T-helper 2 cell (primary cell): ENCODE results near the gene ALS2CL.

Experiments used
- DNase-seq, 5 experiments: peaks; one replicate each; pipeline versions ENCODE4 v3.0.0 to v3.0.0-alpha.2; 2012 to 2022

The ALS2CL gene

DNA sequence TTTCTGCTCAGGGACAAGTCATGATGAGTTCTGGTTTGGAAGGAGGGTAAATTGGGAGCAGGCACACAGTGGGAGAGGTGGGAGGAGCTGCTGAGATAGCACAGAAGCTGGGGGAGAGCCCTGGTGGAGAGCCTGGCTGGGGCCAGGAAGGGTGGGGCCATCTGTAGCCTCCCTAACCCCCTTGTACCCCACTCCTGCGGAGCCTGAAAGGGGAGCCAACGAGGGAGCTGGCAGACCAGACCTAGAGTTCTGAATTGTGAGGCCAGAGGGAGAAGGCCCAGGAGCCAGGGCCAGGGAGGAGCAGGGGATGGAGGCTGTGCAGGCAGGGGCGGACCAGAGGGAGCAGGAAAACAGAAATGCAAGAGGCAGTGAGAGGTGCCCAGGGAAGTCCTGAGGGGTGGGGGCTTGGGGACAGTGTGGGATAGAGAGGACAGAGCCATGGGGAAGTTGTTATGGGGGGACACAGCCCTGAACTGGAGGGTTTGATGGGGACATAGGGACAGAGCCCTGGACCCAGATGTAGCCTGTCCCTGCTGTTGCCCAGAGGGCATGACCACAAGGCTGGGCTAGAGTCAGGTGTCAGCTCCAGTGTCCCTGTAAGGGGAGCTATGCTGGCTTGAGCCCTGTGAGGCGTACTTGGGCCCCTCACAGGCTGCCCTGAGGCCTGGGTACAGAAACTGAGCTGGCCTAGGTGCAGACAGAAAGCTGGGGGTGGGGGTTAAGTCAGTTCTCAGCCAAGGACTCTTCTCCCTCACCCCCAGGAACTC, 8.9 kb upstream of the ALS2CL start:
- no peak for DNase-seq

DNA sequence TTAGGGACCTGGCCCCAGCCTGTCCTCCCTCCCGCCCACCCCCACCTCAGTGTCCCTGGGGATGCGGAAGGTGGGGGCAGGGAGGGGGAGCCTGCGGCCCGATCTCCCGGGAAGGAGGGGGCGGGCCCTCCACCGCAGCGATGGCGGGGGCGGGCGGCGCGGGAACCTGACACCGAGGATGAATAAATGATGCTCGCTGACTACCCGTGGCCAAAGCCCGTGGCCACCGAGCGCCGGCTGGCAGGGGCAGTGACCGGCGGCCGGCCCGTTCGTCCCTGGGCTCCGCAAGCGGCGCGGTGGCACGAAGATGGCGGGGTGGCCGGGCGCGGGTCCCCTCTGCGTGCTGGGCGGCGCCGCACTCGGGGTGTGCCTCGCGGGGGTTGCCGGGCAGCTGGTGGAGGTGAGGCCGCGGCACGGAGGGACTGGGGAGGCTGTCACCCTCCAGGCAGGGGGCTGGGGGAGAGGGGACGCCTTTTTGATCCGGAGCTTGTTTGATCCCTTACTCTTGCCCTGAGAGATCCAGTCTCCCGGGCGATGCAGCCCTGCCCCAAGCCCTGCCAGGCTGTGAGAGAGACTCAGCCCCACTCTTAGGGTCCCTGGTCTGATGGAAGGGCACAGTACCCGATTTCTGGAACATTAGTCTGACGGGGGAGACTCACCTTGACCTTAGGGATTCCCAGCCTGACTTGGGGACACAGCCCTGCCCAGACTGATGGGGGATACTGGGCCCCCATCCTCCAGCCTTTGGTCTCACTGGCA, 7.9 kb upstream of the ALS2CL start, which contains the start of gene TMIE:
Gene TMIE (plus strand): TSS at position 212 of the 759 bp plus-strand sequence. CDS start 96 bp downstream, at position 308.
- no peak for DNase-seq

DNA sequence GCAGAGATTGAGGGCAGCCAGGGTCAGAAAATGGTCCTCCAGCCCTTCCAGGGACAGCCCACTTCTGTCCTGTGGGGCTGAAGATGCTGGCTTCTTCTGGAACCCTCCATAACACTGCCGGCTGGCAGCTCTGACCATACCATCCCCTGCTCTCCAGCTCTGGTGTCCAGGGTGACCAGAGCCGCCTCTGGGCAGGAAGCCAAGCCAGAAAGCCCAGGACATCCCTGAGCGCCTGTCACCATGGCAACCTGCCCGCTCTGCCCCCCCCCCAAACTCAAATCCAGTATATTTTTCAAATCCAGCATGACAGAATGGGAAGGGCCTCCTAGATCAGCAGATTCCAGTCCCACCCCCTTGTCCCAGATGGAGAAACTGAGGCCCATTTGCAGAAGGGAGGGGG, 7.3 kb upstream of the ALS2CL start:
- no peak for DNase-seq

DNA sequence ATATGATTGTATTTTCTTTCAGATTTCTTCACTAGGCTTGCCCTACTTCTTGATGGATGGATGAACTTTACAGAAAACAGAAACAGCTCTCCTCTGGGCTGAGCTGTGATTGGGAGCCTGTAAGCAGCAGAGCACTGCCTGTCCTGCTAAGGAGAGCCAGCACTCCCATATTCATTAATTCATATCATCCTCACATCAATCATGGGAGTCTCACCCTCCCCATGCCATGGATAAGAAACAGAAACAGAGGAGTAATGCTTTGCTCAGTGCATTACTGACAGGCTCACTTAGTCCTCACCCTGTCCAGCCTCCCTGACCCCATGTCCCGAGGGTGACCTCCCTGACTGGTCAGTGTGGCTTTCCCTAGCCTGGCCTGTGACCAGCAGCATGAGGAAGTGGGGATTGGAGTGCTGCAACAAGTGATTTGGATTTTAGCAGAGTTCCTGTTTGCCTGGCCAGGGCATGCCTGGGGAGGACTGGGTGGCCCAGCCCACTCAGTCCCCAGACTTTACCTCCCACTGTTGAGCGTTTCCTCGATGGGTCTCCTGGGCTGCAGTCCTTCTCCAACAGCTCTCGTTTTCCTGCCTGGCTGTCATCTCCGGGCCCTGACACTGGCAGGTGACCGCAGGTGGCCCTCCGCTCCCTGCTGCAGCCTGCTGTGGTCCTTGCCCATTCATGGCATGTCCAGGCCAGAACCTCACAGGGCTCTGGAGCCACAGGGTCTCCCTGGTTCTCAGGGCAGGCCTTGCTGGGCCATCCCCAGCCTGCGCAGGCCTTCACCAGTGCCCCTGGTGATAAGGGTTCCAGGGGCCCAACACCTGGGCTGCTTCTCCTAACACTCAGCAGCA, 6.4 kb upstream of the ALS2CL start:
- no peak for DNase-seq

DNA sequence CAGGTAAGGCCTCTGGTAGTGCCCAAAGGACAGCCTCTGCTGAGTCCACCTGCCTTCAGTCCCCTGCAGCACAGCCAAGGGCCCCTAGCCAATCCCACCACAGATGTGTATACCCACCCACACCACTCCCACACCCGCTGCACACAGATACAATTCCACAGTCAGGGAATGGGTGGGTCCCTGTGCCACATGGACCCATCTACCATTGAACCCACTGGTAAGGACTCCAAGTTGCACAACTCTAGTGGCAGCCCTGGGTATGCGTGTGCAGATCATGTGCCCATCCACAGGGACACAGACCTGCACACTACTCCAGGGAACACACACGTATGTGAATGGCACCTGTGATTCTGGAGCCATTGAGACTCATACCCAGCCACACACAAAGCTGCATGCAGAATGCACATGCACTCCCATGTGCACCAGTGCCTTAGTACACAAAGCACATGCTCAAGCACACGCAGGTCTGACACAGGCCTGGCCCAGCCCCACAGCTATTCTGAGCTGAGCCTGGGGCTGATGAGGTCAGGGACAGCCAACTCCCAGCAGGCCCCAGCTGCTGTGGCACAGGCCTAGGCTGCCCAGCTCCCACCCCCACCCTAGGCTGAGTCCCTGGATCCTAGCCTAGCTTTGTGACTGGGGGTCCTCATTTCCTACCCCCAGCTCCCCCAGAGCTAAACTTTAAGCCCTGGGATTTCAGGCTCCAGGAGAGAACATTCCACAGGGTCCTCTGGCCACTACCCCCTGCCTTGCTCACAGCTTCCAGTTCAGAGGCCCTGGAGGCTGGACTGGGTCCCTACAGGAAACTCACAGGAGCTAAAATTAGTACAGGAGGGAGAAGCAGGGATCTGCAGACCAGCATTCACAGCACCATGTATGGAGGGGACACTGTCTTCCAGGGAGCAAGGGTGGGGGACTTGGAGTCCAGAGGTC, 2.7 kb upstream of the ALS2CL start:
- peak in 1 of 5 experiments; percentile 19 for DNase-seq

DNA sequence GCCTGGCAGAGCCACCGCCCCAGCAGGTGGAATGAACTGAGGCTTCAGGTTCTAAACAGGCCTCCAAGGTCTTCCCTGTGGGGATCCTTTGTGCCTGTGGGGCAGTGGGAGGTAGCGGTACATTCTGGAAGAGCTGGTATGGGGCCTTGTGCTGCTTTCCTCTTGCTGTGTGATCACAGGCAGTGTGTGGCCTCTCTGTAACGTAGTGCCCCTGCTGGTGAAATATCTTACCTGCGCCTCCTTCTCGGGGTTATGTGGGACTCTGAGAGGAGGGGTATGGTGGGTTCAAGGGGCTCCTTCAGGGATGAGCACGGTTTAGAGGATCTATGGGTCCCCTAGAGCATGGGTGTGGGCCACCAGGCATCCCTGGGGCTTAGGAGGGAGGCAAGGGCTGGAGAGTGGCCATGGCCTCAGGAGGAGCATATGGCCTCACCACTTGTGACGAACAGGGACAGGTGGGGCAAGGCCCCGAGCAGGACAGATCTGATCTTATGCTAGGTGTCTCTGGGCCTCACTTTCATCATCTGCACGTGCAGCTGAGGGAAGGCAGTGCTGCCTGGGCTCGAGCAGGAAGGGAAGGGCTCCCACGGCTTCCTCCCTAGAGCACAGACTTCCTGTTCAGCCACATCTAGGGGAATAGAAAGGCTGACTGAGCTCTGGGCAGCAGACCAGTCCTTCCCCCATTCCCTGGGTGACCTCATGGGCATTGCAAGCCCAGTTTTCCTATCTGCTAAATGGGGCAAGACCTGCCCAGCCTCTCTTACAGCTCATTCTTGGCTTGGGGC, 1.9 kb upstream of the ALS2CL start:
- DNase-seq = peak in 2 of 5 experiments; percentile 15 to 54

DNA sequence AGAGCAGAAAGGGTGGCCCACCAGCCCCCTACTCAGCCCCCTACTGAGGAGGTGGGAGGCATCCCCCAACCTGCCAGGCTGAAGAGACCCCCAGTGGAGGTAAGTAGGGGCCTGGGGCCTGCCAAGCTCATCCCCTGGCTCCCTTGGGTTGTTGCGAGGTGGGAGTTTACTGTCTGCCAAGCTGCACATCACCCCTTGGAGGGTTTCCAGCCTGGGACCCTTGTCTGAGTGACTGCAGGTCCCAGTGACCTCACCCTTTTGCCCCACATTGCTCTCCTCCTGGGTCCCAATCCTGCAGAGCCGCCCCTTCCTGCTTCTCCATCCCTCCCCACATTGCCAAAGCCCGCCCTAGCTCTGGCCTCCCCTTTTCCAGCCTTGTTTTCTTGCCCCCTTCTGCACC, 1.0 kb upstream of the ALS2CL start:
- no peak for DNase-seq

DNA sequence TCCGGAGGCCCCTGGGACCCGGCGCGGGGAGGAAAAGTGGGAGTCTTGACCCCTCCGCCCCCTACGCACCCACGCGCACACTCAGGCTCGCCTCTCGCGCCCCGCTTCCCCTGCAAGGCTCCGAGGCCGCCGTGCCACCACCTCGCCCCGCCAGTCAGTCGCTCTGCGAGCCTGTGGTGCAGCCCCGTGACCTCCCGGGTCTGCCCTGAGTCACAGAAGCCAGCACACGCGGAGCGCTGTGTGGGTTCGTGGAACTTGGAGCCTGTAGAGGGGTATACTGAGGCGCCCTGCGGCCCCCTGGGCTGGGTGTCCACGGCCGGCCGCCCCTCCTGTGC, 380 bp upstream of the ALS2CL start:
- peak in 4 of 5 experiments; percentile 18 to 44 (median 26) for DNase-seq

DNA sequence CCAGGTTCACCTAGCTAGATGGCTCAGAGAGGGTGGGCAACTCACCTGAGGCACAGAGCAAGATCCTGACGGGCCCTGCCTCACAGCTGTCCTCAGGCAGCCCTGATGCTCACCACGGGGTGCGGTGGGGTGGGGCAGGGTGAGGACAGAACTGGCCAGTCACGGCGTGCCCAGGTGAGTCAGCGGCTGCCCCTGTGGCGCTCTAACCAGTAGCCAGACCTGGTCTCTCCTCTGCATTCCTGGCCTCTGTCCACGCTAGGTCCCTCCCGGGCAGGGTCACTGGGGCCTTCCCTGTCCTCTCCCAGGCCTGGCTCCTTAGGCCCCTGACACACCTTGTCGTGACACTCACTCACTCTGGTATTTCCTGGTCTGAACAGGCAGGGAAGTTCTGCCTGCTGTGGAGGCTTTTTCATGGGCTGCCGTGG, 901 bp downstream of the ALS2CL start:
- DNase-seq = no peak

DNA sequence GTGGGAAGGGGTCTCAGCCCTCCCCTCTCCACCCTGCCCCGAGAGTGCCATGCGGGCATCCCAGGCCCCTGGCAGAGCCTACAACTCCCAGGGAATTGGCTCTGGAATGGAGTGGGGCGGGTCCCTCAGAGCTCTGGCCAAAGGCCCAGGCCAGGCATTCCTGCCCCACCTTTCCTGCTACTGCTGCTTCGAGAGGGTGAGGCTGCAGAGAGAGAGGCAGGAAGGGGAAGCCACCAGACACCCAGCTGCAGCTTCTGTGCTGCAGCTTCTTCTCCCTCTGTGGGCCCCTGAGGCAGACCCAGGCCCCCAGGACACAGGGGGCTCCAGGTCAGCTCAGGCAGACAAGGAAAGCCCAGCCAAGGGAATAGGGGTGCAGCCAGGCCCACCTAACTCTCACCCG, 2.7 kb downstream of the ALS2CL start:
- DNase-seq = no peak

DNA sequence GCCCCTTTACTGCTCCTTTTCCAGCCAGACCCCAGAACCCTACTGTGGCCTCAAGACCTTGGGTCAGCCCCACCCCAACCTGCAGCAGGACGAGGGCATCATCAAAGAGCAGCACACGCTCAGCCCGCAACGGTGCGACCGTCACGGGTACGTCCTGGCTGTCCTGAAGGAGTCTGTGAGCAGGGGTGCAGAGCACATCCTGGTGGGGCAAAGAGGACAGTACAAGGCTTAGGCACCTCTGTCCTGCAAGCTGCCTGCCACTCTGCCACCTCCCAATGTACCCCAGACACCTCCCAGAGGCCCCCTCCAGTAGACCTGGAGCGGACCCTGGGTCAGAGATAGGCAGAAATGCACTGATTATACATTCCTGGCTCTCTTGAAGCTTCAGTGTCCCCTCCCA, 8.0 kb downstream of the ALS2CL start:
- DNase-seq = no peak

DNA sequence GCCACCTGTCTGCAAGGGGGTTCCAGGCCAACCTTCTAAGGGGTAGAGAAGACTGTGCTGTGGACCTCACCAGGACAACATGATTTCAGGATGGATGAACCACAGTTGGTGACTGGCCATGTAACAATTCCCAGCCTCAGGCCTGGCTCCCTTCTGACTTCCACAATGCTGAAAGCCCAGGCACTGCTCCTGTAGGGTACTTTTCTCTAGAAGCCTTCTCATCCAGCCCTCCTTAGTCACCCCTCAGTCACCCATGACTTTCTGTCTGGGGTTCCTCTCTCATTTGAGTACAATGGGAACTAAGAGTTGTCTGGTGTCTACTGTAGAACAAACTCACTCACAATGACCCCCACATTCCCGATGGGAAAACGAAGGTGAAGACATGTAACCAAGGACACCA, 8.6 kb downstream of the ALS2CL start:
- no peak for DNase-seq

DNA sequence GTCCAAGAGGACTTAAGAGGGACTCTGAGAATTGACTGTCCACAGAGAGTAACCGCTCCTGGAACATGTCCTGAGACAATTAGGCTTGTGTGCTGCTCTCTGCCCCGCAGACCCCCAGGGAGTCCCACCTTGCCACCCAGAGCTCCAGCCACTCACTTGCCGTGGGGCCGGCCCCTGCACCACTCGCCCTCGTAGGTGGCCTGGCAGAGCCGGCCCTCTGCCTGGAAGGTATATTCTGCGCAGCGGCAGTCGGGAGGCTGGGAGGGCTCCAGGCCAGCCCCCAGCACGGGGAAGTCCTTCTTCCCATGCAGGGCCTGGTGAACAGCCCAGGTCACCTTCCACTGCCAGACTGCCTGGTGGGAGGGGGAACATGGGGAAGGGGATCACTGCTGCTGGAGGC, 10.5 kb downstream of the ALS2CL start:
- DNase-seq = no peak

DNA sequence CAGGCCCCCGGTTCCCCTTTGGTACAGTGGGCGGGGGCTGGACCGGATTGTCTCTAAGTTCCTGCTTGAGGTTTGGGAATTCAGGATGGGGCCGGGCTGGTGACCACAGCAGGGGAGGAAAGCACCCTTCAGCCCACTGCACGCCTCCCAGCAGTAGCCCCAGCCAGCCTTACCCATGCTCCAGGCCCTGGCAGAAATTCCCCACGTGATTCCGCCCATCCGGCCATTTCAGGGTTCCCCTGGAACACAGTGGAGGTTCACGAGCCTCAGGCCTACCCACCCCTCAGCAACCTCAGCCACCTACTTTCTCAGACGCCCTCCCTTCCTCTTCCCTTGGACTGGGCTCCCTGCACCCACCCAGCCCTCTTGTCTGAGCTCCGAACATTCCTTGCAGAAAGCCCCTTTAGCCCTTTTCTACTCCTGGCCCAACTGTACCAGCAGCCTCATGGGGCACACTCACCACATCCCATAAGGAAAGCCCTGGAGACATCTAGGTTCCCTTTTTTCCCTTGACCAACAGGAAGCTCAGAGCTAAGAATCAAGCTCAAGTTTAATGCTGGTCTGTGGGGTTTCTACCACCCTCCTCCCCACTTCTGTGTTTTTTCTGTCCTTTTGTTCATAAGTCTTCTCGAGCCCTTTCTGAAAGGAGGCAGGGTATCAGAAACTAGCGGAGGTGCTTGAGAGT, 11.5 kb downstream of the ALS2CL start:
- no peak for DNase-seq

DNA sequence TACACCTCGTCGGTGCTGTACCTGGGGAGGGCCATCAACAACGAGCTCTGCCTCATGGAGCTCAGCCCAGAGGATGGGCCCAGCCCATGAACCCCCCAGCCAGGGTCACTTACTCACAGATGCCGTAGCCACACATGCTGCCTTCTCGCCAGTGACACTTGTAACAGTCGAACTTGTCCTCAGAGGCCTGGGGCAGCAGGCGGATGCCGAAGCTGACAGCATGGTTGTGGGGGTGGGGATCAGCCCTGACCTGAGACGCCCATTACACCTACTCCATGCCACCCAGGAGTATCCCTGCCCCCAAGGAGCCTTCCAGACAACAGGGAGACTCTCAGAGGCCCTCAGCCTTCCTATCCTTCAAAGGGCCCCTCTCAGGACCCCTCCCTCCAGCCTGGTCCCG, 12.1 kb downstream of the ALS2CL start:
- no peak for DNase-seq

DNA sequence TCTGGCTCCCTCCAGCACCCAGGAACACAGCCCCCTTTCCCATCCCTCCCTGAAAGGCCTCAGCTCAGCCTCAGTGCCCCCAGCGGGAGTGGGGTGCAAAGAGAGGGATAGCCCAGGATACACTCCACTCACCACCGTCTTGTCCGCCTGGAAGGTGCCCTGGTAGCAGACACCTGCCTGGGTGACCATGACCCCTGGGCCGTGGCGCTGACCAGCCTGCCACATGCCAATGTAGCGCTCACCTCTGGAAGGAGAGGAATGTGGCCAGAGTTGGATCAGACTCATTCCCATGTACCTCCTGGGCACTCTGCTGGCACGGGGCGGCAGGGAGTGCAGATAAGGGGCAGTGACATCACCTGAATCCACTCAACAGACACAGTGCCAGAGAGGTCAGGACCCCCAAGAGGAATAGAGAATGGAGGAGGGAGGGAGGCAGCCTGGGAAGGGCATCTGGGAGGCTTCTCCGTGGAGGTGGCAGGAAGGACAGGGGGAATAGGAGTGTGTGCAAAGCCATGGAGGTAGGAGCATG, 13.1 kb downstream of the ALS2CL start:
- no peak for DNase-seq

DNA sequence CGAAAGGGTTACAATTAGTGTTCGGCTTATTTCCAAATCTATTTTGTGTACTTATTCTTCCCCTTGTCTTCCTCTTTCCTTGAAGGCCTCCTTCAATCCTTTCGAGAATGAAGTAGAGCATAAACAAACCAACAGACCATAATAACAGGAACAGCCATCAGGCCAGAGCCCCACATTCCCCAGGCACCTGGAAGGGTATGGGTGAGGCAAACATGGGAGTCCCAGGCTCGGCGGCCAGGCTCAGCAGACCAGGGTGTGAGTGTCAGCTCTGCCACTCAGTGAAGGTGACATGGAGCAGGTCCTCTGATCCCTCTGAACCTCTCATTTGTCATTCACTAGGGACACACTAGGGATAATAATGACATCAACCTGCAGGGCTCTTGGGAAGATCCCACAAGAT, 13.8 kb downstream of the ALS2CL start:
- no peak for DNase-seq

DNA sequence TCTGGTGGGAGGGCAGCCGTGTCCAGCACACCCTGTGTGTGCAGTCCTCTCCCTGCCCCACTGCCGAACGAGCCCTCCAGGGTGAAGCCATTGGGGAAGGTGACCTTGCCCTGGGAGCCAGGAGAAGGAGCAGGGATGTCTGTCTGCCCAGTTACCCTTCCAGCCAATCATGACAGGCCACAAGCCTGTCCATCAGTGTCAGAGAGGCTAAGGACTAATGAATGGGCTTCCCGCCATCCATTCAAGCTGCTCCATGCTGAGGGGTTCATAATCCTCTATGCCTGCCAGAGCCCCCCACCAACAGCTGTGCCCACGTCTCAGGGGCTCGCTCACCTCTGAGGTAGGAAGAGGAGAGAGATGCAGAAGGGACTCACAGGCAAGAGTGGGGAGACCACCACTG, 15.2 kb downstream of the ALS2CL start:
- DNase-seq = no peak

DNA sequence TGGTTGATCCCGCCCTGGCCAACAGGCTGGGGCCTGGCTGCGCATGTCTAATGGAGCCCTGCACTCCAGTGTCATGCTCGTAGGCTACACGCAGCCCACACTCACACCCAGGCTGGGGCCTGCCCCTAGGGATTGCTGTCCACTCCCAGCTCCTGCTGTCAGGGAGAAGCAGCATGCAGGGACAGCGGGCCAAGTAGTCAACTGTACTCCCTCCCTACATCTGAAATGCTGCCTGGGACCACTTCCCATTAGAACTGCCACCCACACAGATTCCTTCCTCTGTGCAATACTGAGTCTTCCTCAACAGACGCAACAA, 16.1 kb downstream of the ALS2CL start:
- DNase-seq = no peak

DNA sequence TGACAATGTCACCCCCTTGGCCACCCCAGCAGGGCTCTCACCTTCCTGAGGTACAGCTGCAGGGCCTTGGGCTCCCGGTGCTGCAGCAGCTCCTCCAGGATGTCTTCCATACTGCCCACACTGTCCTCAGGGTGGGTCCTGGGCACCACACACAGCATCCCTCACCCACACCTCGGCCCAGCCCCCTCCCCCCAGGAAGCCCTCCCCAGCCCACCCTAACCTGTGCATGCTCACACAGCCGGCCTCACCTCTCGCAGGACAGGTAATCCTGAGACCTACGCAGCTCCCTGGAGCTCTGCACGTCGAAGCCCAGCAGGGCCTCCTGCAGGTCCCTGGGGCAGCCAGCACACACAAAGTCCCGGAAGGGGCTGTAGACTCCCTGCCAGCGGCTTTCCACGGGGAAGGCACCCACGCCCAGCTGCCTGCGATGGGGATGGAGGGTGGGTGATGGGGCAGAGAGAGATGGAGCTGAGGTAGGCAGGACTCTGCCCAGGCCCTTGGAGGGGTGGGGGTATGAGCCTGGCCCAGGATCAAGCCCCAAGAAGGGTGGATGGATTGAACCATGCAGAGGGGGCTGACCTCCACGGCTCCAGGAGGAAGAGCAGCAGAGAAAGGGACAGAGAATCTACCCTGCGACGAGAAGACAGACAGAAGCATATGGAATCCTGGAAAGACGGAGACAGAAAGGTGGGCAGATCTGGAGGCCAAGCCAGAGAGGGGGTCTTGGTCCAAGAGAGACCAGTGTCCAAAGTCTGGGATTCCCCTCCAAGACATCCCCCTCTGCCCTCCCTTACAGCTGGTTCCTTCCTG, 16.7 kb downstream of the ALS2CL start:
- no peak for DNase-seq
